ENCODE measurements around the gene NUP54. TPM values are rescaled to one million over a fixed set of nuclear protein-coding genes. Genes with fewer than 3 reads are reported as not detected.

The NUP54 gene
- total RNA-seq, 6 donors from 2014 or later, result 13.7 to 42.0 (median 29.4) TPM

DNA sequence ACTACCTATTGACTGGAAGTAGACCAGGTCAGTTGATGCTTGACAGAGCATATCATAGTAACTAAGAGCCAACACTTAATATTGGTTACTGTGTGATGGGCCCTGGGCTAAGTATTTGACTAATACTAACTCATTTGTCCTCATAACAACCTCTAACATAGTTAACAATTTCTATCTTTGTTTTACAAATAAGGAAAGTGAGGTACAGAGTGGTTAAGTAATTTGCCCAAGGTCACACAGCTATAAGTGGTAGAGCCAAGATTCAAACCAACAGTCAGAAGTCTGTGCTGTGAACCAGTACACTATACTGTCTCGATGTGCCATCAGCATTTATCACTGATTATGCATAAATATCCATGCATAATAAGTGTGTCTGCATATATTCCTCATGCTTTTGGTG, 27.1 kb upstream of the NUP54 start:
- DNase-seq (no peak), ATAC-seq (ENCODE audit: low FRiP score in 2 of 2) (no peak)
- Histone ChIP-seq H3K27ac (no peak overlapping the region), H3K27me3 (no peaks in the 10 kb centered on the region), H3K9me3 (no peaks in the 10 kb centered on the region), H3K4me1 (peaks cover 0 to 7% (median 3%) of the 10 kb centered on the region in 4 donors), H3K36me3 (peaks cover 21 to 89% (median 39%) of the 10 kb centered on the region in 4 donors), H3K4me3 (no peak overlapping the region)
- TF ChIP-seq EP300 (IDR thresholded peaks at IDR 0.05) (no peak), POLR2AphosphoS5 (IDR thresholded peaks at IDR 0.05) (no peak), POLR2A (IDR thresholded peaks at IDR 0.05) (no peak)
- TF ChIP-seq, protein P1, sequence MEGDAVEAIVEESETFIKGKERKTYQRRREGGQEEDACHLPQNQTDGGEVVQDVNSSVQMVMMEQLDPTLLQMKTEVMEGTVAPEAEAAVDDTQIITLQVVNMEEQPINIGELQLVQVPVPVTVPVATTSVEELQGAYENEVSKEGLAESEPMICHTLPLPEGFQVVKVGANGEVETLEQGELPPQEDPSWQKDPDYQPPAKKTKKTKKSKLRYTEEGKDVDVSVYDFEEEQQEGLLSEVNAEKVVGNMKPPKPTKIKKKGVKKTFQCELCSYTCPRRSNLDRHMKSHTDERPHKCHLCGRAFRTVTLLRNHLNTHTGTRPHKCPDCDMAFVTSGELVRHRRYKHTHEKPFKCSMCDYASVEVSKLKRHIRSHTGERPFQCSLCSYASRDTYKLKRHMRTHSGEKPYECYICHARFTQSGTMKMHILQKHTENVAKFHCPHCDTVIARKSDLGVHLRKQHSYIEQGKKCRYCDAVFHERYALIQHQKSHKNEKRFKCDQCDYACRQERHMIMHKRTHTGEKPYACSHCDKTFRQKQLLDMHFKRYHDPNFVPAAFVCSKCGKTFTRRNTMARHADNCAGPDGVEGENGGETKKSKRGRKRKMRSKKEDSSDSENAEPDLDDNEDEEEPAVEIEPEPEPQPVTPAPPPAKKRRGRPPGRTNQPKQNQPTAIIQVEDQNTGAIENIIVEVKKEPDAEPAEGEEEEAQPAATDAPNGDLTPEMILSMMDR (IDR thresholded peaks at IDR 0.05), result no peak
- WGBS, 2 donors, result 96 to 100% methylated on average over 1 of the region's 1 CpG

DNA sequence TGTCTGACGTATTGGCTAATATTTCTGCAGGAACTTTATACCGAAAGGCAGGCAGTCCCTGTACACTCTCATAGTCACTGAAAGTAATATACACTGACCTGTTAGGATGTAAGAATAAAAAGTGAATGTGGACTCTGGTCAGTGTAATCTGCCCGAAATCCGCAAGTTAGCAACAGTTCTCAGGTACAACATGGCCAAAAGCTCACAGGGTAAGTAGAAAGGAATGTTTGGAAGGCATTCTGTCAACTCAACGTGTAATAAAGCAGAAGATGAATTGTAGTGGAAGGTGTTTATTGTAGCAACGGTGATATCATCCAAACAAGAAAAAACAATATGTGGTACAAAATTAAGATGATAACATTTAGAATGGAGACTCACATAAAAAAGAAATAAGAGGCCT, 26.0 kb upstream of the NUP54 start:
- no peak for ATAC-seq (ENCODE audit: low FRiP score in 2 of 2)
- no peak for DNase-seq
- Histone ChIP-seq H3K9me3 (no peaks in the 10 kb centered on the region), H3K4me1 (no peaks in the 10 kb centered on the region), H3K27ac (no peak overlapping the region), H3K36me3 (peaks cover 27 to 87% (median 39%) of the 10 kb centered on the region in 4 donors), H3K4me3 (no peak overlapping the region), H3K27me3 (no peaks in the 10 kb centered on the region)
- TF ChIP-seq, protein P1 (IDR thresholded peaks at IDR 0.05), result no peak
- no peak for TF ChIP-seq POLR2AphosphoS5 (IDR thresholded peaks at IDR 0.05)
- no peak for TF ChIP-seq EP300 (IDR thresholded peaks at IDR 0.05)
- TF ChIP-seq POLR2A (IDR thresholded peaks at IDR 0.05), result no peak
- WGBS, 2 donors, result 89 to 90% methylated on average over 6 of the region's 6 CpGs

DNA sequence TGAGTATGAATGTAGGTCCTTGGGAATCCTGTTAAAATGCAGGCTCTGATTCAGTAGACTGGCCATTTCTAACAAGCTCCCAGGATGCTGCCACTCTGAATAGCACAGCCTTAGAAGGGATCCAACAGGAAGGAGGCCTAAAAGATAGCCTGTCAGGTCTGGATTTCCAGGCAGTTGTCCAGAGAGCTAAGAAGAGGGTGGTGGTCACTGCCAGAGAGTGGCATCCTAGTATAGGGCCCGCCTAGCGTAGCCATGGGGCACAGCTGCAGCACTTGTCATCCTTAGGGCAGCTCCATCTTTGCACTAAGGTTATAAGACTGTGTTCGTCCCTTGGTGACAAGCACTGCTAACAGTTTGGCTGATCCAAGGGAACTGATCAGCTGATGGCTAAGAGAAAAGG, 20.5 kb upstream of the NUP54 start:
- no peaks in the 10 kb centered on the region for H3K27me3 ChIP-seq
- ATAC-seq (ENCODE audit: low FRiP score in 2 of 2) (no peak), DNase-seq (no peak)
- no peaks in the 10 kb centered on the region for H3K4me1 ChIP-seq
- TF ChIP-seq POLR2A (IDR thresholded peaks at IDR 0.05) (no peak), EP300 (IDR thresholded peaks at IDR 0.05) (no peak), POLR2AphosphoS5 (IDR thresholded peaks at IDR 0.05) (no peak)
- TF ChIP-seq, protein P1 (IDR thresholded peaks at IDR 0.05), result no peak
- no peaks in the 10 kb centered on the region for H3K9me3 ChIP-seq
- H3K4me3 ChIP-seq, result no peak overlapping the region
- 98 to 100% methylated on average over 3 of the region's 3 CpGs for WGBS, 2 donors
- no peak overlapping the region for H3K27ac ChIP-seq
- peaks cover 32 to 94% (median 53%) of the 10 kb centered on the region in 4 donors for H3K36me3 ChIP-seq

DNA sequence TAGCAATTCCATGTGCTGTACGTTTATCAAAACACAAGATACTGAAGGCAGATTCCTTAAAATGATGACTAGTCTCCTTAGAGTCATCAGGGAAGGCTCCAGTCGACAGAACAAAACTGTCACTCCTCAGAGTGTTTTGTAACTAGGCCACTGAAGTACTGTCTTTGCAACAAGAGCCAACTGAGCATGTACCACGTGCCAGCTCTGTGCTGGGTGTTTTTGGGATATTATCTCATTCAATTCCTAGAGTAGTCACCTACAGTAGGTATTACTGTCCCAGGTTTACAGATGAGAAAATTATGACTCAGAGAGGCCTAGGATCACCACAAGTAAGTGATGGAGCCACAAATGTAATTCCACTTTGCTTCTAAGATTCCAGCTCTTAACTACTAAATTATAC, 18.3 kb upstream of the NUP54 start:
- WGBS, 2 donors, result 90 to 91% methylated on average over 3 of the region's 3 CpGs
- Histone ChIP-seq H3K4me3 (no peak overlapping the region), H3K27ac (no peak overlapping the region), H3K36me3 (peaks cover 43 to 94% (median 53%) of the 10 kb centered on the region in 4 donors), H3K4me1 (no peaks in the 10 kb centered on the region), H3K27me3 (no peaks in the 10 kb centered on the region), H3K9me3 (no peaks in the 10 kb centered on the region)
- no peak for DNase-seq
- TF ChIP-seq POLR2AphosphoS5 (IDR thresholded peaks at IDR 0.05), result no peak
- no peak for ATAC-seq (ENCODE audit: low FRiP score in 2 of 2)

DNA sequence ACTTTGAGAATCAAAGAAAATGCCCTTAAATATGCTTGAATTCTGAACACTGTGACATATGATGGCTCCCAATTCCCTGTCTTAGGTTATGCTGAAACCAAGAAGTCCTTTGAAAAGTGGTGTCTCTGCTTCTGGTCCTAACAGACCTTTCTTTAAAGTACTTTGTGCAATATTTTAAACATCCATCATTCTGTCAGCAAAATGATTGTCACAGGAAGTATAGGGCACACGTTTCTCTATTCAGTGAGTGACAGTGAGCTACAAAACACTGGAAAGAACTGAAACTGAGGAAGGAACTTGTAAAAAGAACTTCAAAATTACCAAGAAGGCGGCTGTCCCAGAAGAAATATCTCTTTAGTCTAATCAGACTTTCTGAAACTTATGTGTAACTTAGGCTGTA, 12.2 kb upstream of the NUP54 start:
- WGBS, 2 donors, result 13 to 40% methylated on average over 2 of the region's 2 CpGs
- DNase-seq, result no peak
- no peaks in the 10 kb centered on the region for H3K27me3 ChIP-seq
- no peaks in the 10 kb centered on the region for H3K4me1 ChIP-seq
- no peaks in the 10 kb centered on the region for H3K9me3 ChIP-seq
- H3K36me3 ChIP-seq, result peaks cover 17 to 69% (median 38%) of the 10 kb centered on the region in 4 donors
- no peak for ATAC-seq (ENCODE audit: low FRiP score in 2 of 2)
- no peak overlapping the region for H3K4me3 ChIP-seq
- TF ChIP-seq POLR2AphosphoS5 (IDR thresholded peaks at IDR 0.05) (no peak), POLR2A (IDR thresholded peaks at IDR 0.05) (no peak), EP300 (IDR thresholded peaks at IDR 0.05) (no peak)
- TF ChIP-seq, protein P1 (IDR thresholded peaks at IDR 0.05), result no peak
- no peak overlapping the region for H3K27ac ChIP-seq
